Right lobe of liver (tissue), 4 donors: ENCODE data around the gene CACNA1C.

Experiments used
- POLR2A ChIP-seq: fragments of 450-650 bp; IDR thresholded peaks from one replicate; pipeline ENCODE4 v1.6.1; 2017; ENCODE audit warnings: antibody characterized with exemption, mild to moderate bottlenecking
- TF ChIP-seq, protein P1 (sequence below), 4 donors: fragments of 200-600 bp in 3 of 4; fragments of 450-650 bp in 1 of 4; IDR thresholded peaks; one replicate each; pipeline versions ENCODE4 v1.5.1 to v1.8.0; 2016 to 2022; ENCODE audit warnings: antibody characterized with exemption in 4 of 4, mild to moderate bottlenecking in 2 of 4
- donor health status: DM: no; HTN: no; CAD: no.
- donor health status: DM: no; HTN: no; CAD: no.
- donor health status: DM: no; HTN: yes; CAD: no.

DNA sequence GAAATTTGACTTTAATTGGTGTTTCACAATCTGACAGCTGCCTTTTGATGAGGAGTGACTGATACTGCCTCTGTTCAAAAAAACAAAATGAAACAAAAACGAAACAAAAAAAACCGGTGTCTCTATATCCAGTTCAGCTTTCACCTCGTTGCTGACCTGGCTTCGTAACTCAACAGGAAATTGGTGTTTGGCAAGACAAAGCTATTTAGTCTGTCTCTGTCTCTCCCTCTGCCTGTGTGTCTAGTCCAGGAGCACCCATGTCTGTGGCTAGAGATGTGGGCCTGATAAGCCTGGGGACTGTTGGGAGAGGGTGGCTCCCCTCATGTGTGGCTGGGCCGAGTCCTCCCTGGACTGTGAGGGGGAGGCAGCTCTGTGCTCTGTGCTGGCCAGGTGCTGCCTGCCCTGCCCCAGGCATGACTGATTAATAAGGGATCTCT is 11.3 kb downstream of the CACNA1C start:
- TF ChIP-seq, protein P1, sequence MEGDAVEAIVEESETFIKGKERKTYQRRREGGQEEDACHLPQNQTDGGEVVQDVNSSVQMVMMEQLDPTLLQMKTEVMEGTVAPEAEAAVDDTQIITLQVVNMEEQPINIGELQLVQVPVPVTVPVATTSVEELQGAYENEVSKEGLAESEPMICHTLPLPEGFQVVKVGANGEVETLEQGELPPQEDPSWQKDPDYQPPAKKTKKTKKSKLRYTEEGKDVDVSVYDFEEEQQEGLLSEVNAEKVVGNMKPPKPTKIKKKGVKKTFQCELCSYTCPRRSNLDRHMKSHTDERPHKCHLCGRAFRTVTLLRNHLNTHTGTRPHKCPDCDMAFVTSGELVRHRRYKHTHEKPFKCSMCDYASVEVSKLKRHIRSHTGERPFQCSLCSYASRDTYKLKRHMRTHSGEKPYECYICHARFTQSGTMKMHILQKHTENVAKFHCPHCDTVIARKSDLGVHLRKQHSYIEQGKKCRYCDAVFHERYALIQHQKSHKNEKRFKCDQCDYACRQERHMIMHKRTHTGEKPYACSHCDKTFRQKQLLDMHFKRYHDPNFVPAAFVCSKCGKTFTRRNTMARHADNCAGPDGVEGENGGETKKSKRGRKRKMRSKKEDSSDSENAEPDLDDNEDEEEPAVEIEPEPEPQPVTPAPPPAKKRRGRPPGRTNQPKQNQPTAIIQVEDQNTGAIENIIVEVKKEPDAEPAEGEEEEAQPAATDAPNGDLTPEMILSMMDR (IDR thresholded peaks at IDR 0.05): no peak
- no peak for TF ChIP-seq POLR2A
